ENCODE results near the gene YLPM1. TPM values are rescaled to one million over a fixed set of nuclear protein-coding genes. Genes with fewer than 3 reads are reported as not detected.

YLPM1 gene
- total RNA-seq, 1 donor from 2014 or later: 90.4 TPM

DNA sequence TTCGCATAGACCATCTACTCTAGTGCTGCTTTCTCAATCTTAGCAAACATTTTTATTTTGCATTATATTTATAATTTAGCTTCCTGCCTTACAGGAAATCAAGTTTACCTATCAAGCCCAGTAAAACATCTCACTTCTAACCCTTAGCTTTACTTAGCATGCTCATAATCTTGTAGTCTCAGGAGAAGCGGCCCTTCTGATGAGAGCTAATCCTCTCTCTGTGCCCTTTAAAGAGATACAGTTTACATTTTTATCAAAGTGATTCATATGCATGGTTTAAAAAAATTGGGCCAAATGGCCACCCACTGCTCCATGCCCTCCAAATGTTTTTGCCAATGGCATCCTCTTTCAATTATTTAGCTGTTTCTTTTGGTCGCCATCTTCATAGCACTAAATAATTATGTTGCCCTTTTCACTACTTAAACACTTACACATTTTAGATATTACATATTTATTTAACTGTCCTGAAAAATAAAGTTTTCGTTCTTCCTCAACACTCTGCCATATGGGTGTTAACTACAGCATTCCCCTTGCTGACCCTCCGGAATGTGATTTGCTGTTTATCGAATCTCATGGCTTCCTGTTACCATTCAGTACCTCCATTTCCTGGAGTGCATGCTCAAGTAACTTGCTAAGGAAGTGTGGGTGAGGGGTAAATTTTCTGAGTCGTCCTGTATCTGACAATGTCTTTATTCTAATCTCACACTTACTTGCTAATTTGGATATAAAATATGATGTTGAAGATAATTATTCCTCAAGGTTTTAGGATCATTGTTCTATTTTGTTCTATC is 29.3 kb downstream of the YLPM1 start:
- peaks cover 9% of the 10 kb centered on the region for H3K36me3 Mint-ChIP-seq
- H3K27ac Mint-ChIP-seq: no peak overlapping the region
- peaks cover 11% of the 10 kb centered on the region for H3K4me1 Mint-ChIP-seq (ENCODE audit: unreplicated experiment)
- no peak overlapping the region for H3K4me3 Mint-ChIP-seq
- no peak for DNase-seq (ENCODE audit: extremely low spot score, unreplicated experiment)
- TF ChIP-seq, protein P1, sequence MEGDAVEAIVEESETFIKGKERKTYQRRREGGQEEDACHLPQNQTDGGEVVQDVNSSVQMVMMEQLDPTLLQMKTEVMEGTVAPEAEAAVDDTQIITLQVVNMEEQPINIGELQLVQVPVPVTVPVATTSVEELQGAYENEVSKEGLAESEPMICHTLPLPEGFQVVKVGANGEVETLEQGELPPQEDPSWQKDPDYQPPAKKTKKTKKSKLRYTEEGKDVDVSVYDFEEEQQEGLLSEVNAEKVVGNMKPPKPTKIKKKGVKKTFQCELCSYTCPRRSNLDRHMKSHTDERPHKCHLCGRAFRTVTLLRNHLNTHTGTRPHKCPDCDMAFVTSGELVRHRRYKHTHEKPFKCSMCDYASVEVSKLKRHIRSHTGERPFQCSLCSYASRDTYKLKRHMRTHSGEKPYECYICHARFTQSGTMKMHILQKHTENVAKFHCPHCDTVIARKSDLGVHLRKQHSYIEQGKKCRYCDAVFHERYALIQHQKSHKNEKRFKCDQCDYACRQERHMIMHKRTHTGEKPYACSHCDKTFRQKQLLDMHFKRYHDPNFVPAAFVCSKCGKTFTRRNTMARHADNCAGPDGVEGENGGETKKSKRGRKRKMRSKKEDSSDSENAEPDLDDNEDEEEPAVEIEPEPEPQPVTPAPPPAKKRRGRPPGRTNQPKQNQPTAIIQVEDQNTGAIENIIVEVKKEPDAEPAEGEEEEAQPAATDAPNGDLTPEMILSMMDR (conservative IDR thresholded peaks at IDR 0.05): no peak
- no peaks in the 10 kb centered on the region for H3K27me3 Mint-ChIP-seq
- H3K9me3 Mint-ChIP-seq: no peaks in the 10 kb centered on the region

DNA sequence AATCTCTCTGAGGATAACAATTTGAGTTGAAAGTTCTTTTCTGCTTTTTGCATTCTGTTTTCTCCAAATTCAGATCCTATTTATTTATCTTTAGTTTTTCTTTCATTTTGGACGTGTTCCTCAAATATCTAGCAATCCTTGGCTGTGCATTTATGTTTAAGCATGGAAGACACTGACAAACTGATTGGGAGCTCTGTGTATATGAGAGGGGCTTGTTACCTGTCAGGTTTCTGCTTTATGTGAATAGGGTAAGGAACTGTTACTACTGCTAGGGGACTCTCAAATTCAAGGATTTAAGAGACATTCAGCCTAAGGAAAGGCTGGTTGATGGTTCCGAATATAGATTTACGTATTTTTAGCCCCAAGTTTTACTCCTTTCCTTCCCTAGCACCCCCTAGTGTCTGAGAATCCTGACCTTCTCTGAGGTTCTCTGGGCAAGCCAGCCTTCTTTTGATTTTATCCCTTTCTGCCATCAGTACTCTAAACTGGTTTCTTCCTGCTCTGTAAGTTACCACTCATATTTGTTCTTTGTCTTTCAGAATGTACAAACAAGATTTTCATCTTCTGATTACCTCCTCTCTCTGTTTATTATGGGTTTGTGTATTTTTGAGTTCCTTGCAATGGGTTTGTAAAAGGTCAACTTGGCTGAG is 30.5 kb downstream of the YLPM1 start:
- Mint-ChIP-seq H3K9me3 (no peaks in the 10 kb centered on the region), H3K4me3 (no peak overlapping the region), H3K27me3 (no peaks in the 10 kb centered on the region), H3K4me1 (ENCODE audit: unreplicated experiment) (peaks cover 11% of the 10 kb centered on the region), H3K27ac (no peak overlapping the region), H3K36me3 (peaks cover 16% of the 10 kb centered on the region)
- TF ChIP-seq, protein P1 (conservative IDR thresholded peaks at IDR 0.05): peak; percentile 48
- no peak for DNase-seq (ENCODE audit: extremely low spot score, unreplicated experiment)

DNA sequence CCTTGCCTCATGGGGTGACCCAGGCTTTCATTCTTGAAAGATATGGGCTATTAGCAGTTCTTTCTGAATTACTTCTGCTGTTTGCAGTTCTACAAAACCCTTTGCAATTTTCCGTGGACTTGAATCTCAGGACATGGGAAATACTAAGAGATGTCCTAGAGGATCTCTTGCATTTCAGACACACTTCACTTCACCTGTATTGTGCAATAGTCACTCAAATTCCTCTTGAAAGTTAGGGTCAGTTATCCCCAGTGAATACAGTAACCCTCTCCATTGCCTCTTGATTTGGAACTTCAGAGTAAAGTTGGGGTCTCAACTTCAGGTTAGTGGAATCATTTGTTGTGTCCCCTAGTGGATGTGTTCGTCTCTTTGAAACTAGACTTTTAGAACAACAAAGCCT is 31.8 kb downstream of the YLPM1 start:
- H3K27ac Mint-ChIP-seq: no peak overlapping the region

DNA sequence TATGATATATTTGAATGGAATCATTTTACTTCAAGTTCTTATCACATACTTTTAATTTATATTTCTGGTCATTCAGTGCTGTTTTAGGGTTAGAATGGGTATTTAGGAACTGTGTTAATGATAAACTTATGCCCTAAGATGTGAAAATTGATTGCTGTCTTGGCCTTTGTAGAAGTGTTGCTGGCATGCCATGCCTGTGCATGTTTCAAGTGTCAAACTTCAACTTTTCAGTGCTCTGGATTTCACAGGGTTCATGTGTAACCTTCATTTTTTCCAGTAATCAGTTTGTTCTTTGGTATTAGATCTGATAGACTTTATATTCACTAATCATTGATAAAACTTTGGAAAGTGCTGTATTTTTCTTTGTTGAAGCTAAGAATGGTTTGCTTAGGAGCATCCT is 36.6 kb downstream of the YLPM1 start:
- Mint-ChIP-seq H3K36me3 (peaks cover 38% of the 10 kb centered on the region), H3K27ac (no peak overlapping the region), H3K27me3 (no peaks in the 10 kb centered on the region), H3K9me3 (no peaks in the 10 kb centered on the region), H3K4me1 (ENCODE audit: unreplicated experiment) (no peaks in the 10 kb centered on the region), H3K4me3 (no peak overlapping the region)
- no peak for DNase-seq (ENCODE audit: extremely low spot score, unreplicated experiment)
- TF ChIP-seq, protein P1 (conservative IDR thresholded peaks at IDR 0.05): no peak

More for the DNA sequence above, 31.8 kb downstream of the YLPM1 start:
- H3K4me3 Mint-ChIP-seq: no peak overlapping the region
- TF ChIP-seq, protein P1 (conservative IDR thresholded peaks at IDR 0.05): no peak
- no peaks in the 10 kb centered on the region for H3K9me3 Mint-ChIP-seq
- peaks cover 25% of the 10 kb centered on the region for H3K36me3 Mint-ChIP-seq
- no peaks in the 10 kb centered on the region for H3K27me3 Mint-ChIP-seq
- no peak for DNase-seq (ENCODE audit: extremely low spot score, unreplicated experiment)
- H3K4me1 Mint-ChIP-seq (ENCODE audit: unreplicated experiment): peaks cover 11% of the 10 kb centered on the region

DNA sequence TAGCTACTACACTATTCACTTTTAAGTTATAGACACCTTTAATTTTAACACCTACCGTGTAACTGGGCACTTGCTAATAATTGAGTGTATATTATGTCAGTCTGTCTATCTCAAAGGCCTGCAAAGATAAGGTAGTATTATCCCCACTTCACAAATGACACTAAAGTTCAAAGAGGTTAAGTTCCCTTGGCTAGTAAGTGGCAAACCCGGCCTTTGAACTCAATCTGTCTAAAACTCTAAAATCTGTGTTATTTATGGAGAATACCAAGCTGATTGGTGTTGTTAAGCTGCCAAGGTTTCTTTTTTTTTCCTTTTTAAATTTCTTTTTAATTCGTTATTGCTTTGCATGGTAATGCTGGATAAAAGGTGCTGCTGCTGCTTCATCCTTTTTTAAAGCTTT is 37.7 kb downstream of the YLPM1 start:
- H3K36me3 Mint-ChIP-seq: peaks cover 38% of the 10 kb centered on the region
- no peaks in the 10 kb centered on the region for H3K27me3 Mint-ChIP-seq
- no peak overlapping the region for H3K4me3 Mint-ChIP-seq
- no peaks in the 10 kb centered on the region for H3K4me1 Mint-ChIP-seq (ENCODE audit: unreplicated experiment)
- TF ChIP-seq, protein P1 (conservative IDR thresholded peaks at IDR 0.05): no peak
- no peaks in the 10 kb centered on the region for H3K9me3 Mint-ChIP-seq
- DNase-seq (ENCODE audit: extremely low spot score, unreplicated experiment): no peak
- H3K27ac Mint-ChIP-seq: no peak overlapping the region

Measured in type B pancreatic cell (in vitro differentiated cells).